Upper lobe of right lung (tissue), 1 donor: ENCODE measurements around the gene ADAMTSL1. TPM values are rescaled to one million over a fixed set of nuclear protein-coding genes. Genes with fewer than 3 reads are reported as not detected.

Experiments used
- ATAC-seq: fragments of 200-7000 bp; cut with Tn5 transposase; one replicate; pipeline ENCODE4 v1.9.1; 2020; ENCODE audit warnings: mild to moderate bottlenecking, moderate library complexity
- DNase-seq: peaks from one replicate; pipeline ENCODE4 v3.0.0-alpha.2; 2020
- H3K27ac ChIP-seq: fragments of 200-600 bp; one replicate; pipeline ENCODE4 v1.8.0; 2022
- H3K27me3 ChIP-seq: fragments of 200-600 bp; one replicate; pipeline ENCODE4 v1.8.0; 2022; ENCODE audit warnings: mild to moderate bottlenecking
- H3K36me3 ChIP-seq: fragments of 200-600 bp; one replicate; pipeline ENCODE4 v1.8.0; 2022
- H3K4me1 ChIP-seq: fragments of 200-600 bp; one replicate; pipeline ENCODE4 v1.8.0; 2022
- H3K4me3 ChIP-seq: fragments of 200-600 bp; one replicate; pipeline ENCODE4 v1.8.0; 2022; ENCODE audit warnings: mild to moderate bottlenecking
- H3K9me3 ChIP-seq: fragments of 200-600 bp; one replicate; pipeline ENCODE4 v1.8.0; 2022
- intact Hi-C: fragments of 100-400 bp; cut with DNase I; formaldehyde crosslinking; loops from one replicate; pipeline ENCODE4 v1.11.0; 2022
- total RNA-seq: library from RNA; stranded (reverse); fragmentation: NEBNext Ultra II Directional; extraction: Animal tissue kit (Norgen Biotek cat#: 25700); gene quantifications from one replicate; pipeline ENCODE4 v1.2.1, GENCODE V29; 2021
- TF ChIP-seq, protein P1 (sequence below): fragments of 200-600 bp; IDR thresholded peaks from one replicate; pipeline ENCODE4 v1.8.0; 2022; ENCODE audit warnings: antibody characterized with exemption
- donor health status: DM: no; HTN: yes; CAD: no; lungs with severe emphysema.

Gene ADAMTSL1
- total RNA-seq, 1 donor from 2014 or later, result 7.3 TPM

DNA sequence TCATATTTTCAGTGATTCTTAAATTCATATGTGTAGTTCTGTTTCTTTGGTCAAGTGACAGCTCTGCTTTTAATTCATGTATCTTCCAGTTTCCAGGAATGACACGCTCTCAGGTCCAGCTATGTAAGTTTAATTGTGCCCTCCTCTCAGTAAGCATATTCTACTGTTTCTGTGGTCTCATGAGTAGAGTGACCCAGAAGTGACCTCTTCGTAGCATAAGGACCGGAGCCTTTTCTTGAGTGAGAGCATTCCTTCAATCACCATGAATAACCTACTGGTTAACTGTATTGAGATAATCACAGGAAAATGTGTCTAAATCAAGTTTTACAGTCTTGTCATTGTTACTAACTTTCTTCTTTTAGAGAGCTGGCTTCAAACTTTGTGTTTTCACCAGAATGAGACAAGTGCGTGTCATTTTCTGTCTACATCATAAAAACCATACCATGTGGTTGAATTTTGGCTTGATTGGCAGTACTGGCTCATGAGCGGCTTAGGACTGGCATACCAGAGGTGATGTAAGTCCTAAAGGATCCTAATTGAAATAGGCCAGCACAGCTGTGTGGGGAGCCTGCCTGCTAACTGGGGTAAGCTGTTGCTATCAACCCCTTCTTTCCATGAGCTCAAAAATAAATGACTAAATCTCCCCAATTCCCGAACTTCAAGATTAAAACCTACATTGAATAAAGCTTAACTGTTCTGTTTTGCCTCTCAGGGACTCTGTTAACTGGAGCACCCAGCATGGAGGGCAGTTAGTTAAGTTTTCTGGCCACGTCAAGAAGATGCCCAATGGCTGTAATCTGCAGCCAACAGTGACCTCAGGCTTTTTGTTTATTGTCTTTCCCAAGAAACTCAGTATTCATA, 4.8 kb downstream of the ADAMTSL1 start:
- Histone ChIP-seq H3K27me3 (no peaks in the 10 kb centered on the region), H3K36me3 (no peaks in the 10 kb centered on the region), H3K4me1 (no peaks in the 10 kb centered on the region), H3K4me3 (no peak overlapping the region), H3K27ac (no peak overlapping the region), H3K9me3 (no peaks in the 10 kb centered on the region)
- ATAC-seq, result no peak
- intact Hi-C loops, result no loop called here
- TF ChIP-seq, protein P1, sequence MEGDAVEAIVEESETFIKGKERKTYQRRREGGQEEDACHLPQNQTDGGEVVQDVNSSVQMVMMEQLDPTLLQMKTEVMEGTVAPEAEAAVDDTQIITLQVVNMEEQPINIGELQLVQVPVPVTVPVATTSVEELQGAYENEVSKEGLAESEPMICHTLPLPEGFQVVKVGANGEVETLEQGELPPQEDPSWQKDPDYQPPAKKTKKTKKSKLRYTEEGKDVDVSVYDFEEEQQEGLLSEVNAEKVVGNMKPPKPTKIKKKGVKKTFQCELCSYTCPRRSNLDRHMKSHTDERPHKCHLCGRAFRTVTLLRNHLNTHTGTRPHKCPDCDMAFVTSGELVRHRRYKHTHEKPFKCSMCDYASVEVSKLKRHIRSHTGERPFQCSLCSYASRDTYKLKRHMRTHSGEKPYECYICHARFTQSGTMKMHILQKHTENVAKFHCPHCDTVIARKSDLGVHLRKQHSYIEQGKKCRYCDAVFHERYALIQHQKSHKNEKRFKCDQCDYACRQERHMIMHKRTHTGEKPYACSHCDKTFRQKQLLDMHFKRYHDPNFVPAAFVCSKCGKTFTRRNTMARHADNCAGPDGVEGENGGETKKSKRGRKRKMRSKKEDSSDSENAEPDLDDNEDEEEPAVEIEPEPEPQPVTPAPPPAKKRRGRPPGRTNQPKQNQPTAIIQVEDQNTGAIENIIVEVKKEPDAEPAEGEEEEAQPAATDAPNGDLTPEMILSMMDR, result no peak
- no peak for DNase-seq

DNA sequence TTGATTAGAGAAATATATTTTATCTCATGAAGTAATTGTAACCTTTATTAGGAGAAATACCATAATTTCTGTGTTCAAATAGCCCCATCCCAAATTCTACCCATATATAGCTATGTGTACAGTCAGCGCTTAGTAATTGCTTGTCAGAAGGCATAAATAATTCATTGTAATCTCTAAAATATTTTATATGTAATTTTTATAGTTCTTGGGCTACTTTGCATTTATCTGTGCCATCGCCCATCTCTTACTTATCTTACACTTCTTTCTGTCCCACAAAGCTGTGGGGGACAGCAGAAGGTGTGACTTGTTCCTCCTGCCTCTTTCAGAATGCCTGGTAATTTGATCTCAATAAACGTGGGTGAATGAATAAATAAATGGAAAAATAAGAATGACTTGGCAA, 5.5 kb downstream of the ADAMTSL1 start:
- DNase-seq (no peak), ATAC-seq (no peak)
- no peaks in the 10 kb centered on the region for H3K36me3 ChIP-seq
- no peak overlapping the region for H3K4me3 ChIP-seq
- no peaks in the 10 kb centered on the region for H3K27me3 ChIP-seq
- H3K9me3 ChIP-seq, result no peaks in the 10 kb centered on the region
- no peaks in the 10 kb centered on the region for H3K4me1 ChIP-seq
- H3K27ac ChIP-seq, result no peak overlapping the region
- intact Hi-C loops, result no loop called here
- TF ChIP-seq, protein P1, result no peak

DNA sequence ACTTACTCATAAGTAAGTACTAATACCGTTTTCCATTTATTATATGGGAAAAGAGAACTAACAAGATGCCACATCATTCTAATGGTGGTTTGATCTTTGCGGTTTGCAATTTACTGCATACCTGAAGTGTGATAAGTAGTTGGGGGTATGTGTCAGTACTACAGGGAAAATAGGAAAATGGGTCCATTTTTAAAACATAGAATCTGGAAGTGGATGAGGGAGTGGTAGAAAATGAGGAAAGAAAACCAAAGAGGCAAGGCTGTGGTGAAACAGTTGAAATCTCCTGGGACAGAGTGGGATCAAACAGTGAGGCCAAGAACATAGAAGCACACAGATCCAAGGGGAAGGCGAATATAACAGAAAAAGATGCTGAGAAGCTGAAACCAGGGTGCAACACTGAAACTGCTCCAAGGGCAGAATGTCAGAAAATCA, 6.7 kb downstream of the ADAMTSL1 start:
- DNase-seq (no peak), ATAC-seq (no peak)
- H3K27ac ChIP-seq, result no peak overlapping the region
- intact Hi-C loops, result no loop called here
- H3K4me3 ChIP-seq, result no peak overlapping the region
- TF ChIP-seq, protein P1, result no peak
- no peaks in the 10 kb centered on the region for H3K27me3 ChIP-seq
- no peaks in the 10 kb centered on the region for H3K9me3 ChIP-seq
- no peaks in the 10 kb centered on the region for H3K36me3 ChIP-seq
- H3K4me1 ChIP-seq, result no peaks in the 10 kb centered on the region

DNA sequence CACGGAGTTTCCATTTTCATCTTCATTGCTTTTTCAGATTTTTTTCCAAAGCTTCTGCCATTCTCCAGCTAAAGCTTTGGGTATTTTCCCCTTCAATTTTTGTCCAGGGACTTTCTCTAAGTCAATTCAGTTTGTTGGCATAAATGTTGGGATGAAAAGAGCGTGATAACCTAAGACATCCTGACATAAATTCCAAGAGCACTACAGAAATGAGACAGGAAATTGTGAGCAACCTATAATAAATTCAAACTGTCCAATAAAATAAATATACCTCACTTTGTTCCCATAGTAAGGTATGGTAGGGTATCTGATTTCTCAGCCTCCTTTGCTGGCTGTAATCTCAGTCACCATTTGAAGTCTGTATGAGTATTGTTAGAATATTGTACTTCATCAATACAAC, 8.4 kb downstream of the ADAMTSL1 start:
- H3K27me3 ChIP-seq, result no peaks in the 10 kb centered on the region
- TF ChIP-seq, protein P1, result no peak
- no peaks in the 10 kb centered on the region for H3K4me1 ChIP-seq
- ATAC-seq (no peak), DNase-seq (no peak)
- H3K27ac ChIP-seq, result no peak overlapping the region
- H3K36me3 ChIP-seq, result no peaks in the 10 kb centered on the region
- no peak overlapping the region for H3K4me3 ChIP-seq
- intact Hi-C loops, result no loop called here
- no peaks in the 10 kb centered on the region for H3K9me3 ChIP-seq

DNA sequence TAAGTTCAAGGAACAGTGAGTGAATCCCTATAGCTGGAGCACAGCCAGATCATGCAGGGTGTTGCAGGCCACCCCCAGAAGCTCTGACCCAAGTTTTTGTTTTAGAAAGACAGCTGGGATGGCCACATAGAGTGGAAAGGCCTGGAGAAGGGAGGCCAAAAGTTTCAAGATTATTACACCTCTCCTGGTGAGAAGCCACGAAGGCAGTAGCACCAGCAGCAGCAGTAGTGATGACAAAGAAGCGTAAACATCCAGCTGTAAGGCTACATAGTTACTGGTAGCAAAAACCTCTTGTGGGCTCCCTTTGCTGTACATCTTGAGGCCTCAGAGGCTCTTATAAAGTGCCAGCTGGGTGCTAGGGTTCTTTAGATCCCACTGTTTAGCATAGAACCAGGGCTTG, 11.8 kb downstream of the ADAMTSL1 start:
- no peak overlapping the region for H3K4me3 ChIP-seq
- no peaks in the 10 kb centered on the region for H3K4me1 ChIP-seq
- DNase-seq, result no peak
- no peaks in the 10 kb centered on the region for H3K27me3 ChIP-seq
- no peaks in the 10 kb centered on the region for H3K36me3 ChIP-seq
- H3K9me3 ChIP-seq, result no peaks in the 10 kb centered on the region
- intact Hi-C loops, result no loop called here
- H3K27ac ChIP-seq, result no peak overlapping the region
- TF ChIP-seq, protein P1, result no peak
- ATAC-seq, result no peak
